ENCODE results near the gene ARHGEF25.
"Not testable (repeated sequence)": the region's sequence is repeated elsewhere in the genome, so short reads cannot be mapped to it uniquely, and the experiment has no call there.

The ARHGEF25 gene

GRCh38 chr12:57611108-57611826, at the start of gene ARHGEF25:
Gene ARHGEF25, plus strand, starts transcription at chr12:57611435. Its CDS starts 460 bp downstream, at chr12:57611895.
- TF ChIP-seq CTCF (IDR thresholded peaks at IDR 0.05) (no peak), ZFX (IDR thresholded peaks at IDR 0.05; ENCODE audit: borderline replicate concordance) (no peak)
- no peak within 1 kb of the TSS for H3K27ac ChIP-seq

GRCh38 chr12:57563358-57563757, 47.9 kb upstream of the ARHGEF25 start:
- no peak for TF ChIP-seq ZFX (IDR thresholded peaks at IDR 0.05; ENCODE audit: borderline replicate concordance)
- no peak overlapping the region for H3K27ac ChIP-seq

GRCh38 chr12:57564178-57564740, 47.0 kb upstream of the ARHGEF25 start:
- H3K27ac ChIP-seq: no peak overlapping the region
- TF ChIP-seq ZFX (IDR thresholded peaks at IDR 0.05; ENCODE audit: borderline replicate concordance) (no peak), CTCF (IDR thresholded peaks at IDR 0.05) (no peak)

GRCh38 chr12:57568838-57569237, 42.4 kb upstream of the ARHGEF25 start:
- no peak overlapping the region for H3K27ac ChIP-seq
- TF ChIP-seq ZFX (IDR thresholded peaks at IDR 0.05; ENCODE audit: borderline replicate concordance) (no peak), CTCF (IDR thresholded peaks at IDR 0.05) (no peak)

- H3K27ac ChIP-seq: no peak overlapping the region
- TF ChIP-seq CTCF (IDR thresholded peaks at IDR 0.05): no peak
- no peak for TF ChIP-seq ZFX (IDR thresholded peaks at IDR 0.05; ENCODE audit: borderline replicate concordance)
Measured at GRCh38 chr12:57569858-57570257, 41.4 kb upstream of the ARHGEF25 start.

GRCh38 chr12:57570438-57570837, 40.8 kb upstream of the ARHGEF25 start:
- H3K27ac ChIP-seq: not testable (repeated sequence)

GRCh38 chr12:57571926-57572762, 39.1 kb upstream of the ARHGEF25 start:
- TF ChIP-seq ZFX (IDR thresholded peaks at IDR 0.05; ENCODE audit: borderline replicate concordance) (no peak), CTCF (IDR thresholded peaks at IDR 0.05) (no peak)
- no peak overlapping the region for H3K27ac ChIP-seq

- H3K27ac ChIP-seq: no peak overlapping the region
- no peak for TF ChIP-seq ZFX (IDR thresholded peaks at IDR 0.05; ENCODE audit: borderline replicate concordance)
Measured at GRCh38 chr12:57574795-57575194, 36.4 kb upstream of the ARHGEF25 start.
